Loucy (cell line): ENCODE results near the gene KDELR1.

Experiments
- H2AFZ ChIP-seq: fragments of 200-600 bp; sonication (generic); 2 replicates; pipeline ENCODE4 v1.6.0; 2016; ENCODE audit warnings: antibody characterized with exemption, mild to moderate bottlenecking, low read length, moderate library complexity
- H3F3A ChIP-seq: fragments of 200-600 bp; 2 replicates; pipeline ENCODE4 v1.6.0; 2016; ENCODE audit warnings: antibody characterized with exemption, low read depth, mild to moderate bottlenecking
- H3K27me3 ChIP-seq: fragments of 200-600 bp; sonication (generic); 2 replicates; pipeline ENCODE4 v1.6.1; 2014; ENCODE audit warnings: low read length, mild to moderate bottlenecking; ENCODE audit not compliant: insufficient read depth, poor library complexity, severe bottlenecking
- H3K36me3 ChIP-seq: fragments of 200-600 bp; sonication (generic); 2 replicates; pipeline ENCODE4 v1.6.1; 2016; ENCODE audit warnings: low read length; ENCODE audit not compliant: insufficient read depth
- H3K4me1 ChIP-seq: fragments of 200-600 bp; sonication (generic); 2 replicates; pipeline ENCODE4 v1.5.1; 2014; ENCODE audit warnings: low read length, mild to moderate bottlenecking; ENCODE audit not compliant: insufficient read depth, poor library complexity, severe bottlenecking
- H3K4me2 ChIP-seq: fragments of 200-600 bp; sonication (generic); 2 replicates; pipeline ENCODE4 v1.6.0; 2014; ENCODE audit warnings: antibody characterized with exemption, low read length, low read depth, mild to moderate bottlenecking; ENCODE audit not compliant: poor library complexity, severe bottlenecking
- H3K4me3 ChIP-seq: fragments of 200-600 bp; sonication (generic); 2 replicates; pipeline ENCODE4 v1.5.1; 2014; ENCODE audit warnings: low read length, mild to moderate bottlenecking, mixed read lengths; ENCODE audit not compliant: poor library complexity, severe bottlenecking
- H3K79me2 ChIP-seq: fragments of 200-600 bp; sonication (generic); 2 replicates; pipeline ENCODE4 v1.6.1; 2014; ENCODE audit warnings: low read length; ENCODE audit not compliant: insufficient read depth
- H3K9ac ChIP-seq: fragments of 200-600 bp; sonication (generic); 2 replicates; pipeline ENCODE4 v1.6.0; 2014; ENCODE audit warnings: mild to moderate bottlenecking, low read depth, low read length, moderate library complexity; ENCODE audit not compliant: poor library complexity, severe bottlenecking
- H3K9me2 ChIP-seq: fragments of 200-600 bp; sonication (generic); replicated peaks from 2 replicates; pipeline ENCODE4 v1.6.1; 2016; ENCODE audit warnings: low read depth, low read length, mixed read lengths
- H3K9me3 ChIP-seq: fragments of 200-600 bp; sonication (generic); 2 replicates; pipeline ENCODE4 v1.6.1; 2014; ENCODE audit warnings: mild to moderate bottlenecking, antibody characterized with exemption, low read length, low read depth; ENCODE audit not compliant: insufficient read depth
- H4K20me1 ChIP-seq: fragments of 200-600 bp; sonication (generic); 2 replicates; pipeline ENCODE4 v1.6.0; 2014; ENCODE audit warnings: antibody characterized with exemption, low read length, mild to moderate bottlenecking; ENCODE audit not compliant: insufficient read depth, poor library complexity, severe bottlenecking
- EZH2phosphoT487 ChIP-seq: fragments of 200-600 bp; IDR thresholded peaks from 2 replicates; pipeline ENCODE4 v1.6.1; 2018; ENCODE audit warnings: antibody characterized with exemption, mild to moderate bottlenecking, moderate library complexity, borderline replicate concordance
- TF ChIP-seq, protein P1 (sequence below): fragments of 200-600 bp; sonication (generic); conservative IDR thresholded peaks from 2 replicates; pipeline ENCODE4 v1.5.1; 2014; ENCODE audit warnings: mild to moderate bottlenecking, antibody characterized with exemption, low read length

The KDELR1 gene

GRCh38 chr19:48346191-48346590, 45.2 kb downstream of the KDELR1 start:
- Histone ChIP-seq H3K79me2 (no peaks in the 10 kb centered on the region), H3K27me3 (no peaks in the 10 kb centered on the region), H3K9ac (no peak overlapping the region), H3K4me3 (no peak overlapping the region), H3K9me2 (no peaks in the 10 kb centered on the region), H3K9me3 (no peaks in the 10 kb centered on the region), H3K4me2 (no peak overlapping the region), H3K36me3 (peaks cover 12% of the 10 kb centered on the region; the same call in 1 of the 2 replicates), H4K20me1 (no peaks in the 10 kb centered on the region), H3F3A (no peaks in the 10 kb centered on the region), H3K4me1 (no peaks in the 10 kb centered on the region), H2AFZ (no peak overlapping the region)
- TF ChIP-seq, protein P1, sequence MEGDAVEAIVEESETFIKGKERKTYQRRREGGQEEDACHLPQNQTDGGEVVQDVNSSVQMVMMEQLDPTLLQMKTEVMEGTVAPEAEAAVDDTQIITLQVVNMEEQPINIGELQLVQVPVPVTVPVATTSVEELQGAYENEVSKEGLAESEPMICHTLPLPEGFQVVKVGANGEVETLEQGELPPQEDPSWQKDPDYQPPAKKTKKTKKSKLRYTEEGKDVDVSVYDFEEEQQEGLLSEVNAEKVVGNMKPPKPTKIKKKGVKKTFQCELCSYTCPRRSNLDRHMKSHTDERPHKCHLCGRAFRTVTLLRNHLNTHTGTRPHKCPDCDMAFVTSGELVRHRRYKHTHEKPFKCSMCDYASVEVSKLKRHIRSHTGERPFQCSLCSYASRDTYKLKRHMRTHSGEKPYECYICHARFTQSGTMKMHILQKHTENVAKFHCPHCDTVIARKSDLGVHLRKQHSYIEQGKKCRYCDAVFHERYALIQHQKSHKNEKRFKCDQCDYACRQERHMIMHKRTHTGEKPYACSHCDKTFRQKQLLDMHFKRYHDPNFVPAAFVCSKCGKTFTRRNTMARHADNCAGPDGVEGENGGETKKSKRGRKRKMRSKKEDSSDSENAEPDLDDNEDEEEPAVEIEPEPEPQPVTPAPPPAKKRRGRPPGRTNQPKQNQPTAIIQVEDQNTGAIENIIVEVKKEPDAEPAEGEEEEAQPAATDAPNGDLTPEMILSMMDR, result no peak
- TF ChIP-seq EZH2phosphoT487, result no peak

- H3K9me2 ChIP-seq, result no peaks in the 10 kb centered on the region
- H2AFZ ChIP-seq, result no peak overlapping the region
Observed at GRCh38 chr19:48344892-48345291, 46.5 kb downstream of the KDELR1 start.

GRCh38 chr19:48342841-48343540, 48.4 kb downstream of the KDELR1 start:
- H3K27me3 ChIP-seq, result no peaks in the 10 kb centered on the region
- no peak overlapping the region for H2AFZ ChIP-seq
- no peaks in the 10 kb centered on the region for H4K20me1 ChIP-seq
- no peaks in the 10 kb centered on the region for H3K9me2 ChIP-seq
- TF ChIP-seq, protein P1, result no peak
- no peak for TF ChIP-seq EZH2phosphoT487
- no peaks in the 10 kb centered on the region for H3K4me1 ChIP-seq
- no peak overlapping the region for H3K4me3 ChIP-seq
- no peaks in the 10 kb centered on the region for H3K9me3 ChIP-seq
- no peak overlapping the region for H3K4me2 ChIP-seq
- H3K36me3 ChIP-seq, result peaks cover 12% of the 10 kb centered on the region; the same call in 1 of the 2 replicates
- no peak overlapping the region for H3K9ac ChIP-seq
- no peaks in the 10 kb centered on the region for H3K79me2 ChIP-seq
- no peaks in the 10 kb centered on the region for H3F3A ChIP-seq

More at GRCh38 chr19:48344892-48345291, 46.5 kb downstream of the KDELR1 start:
- Histone ChIP-seq H3K4me3 (no peak overlapping the region), H3K27me3 (no peaks in the 10 kb centered on the region), H3F3A (no peaks in the 10 kb centered on the region), H3K79me2 (no peaks in the 10 kb centered on the region), H3K4me1 (no peaks in the 10 kb centered on the region), H3K4me2 (no peak overlapping the region), H3K36me3 (peaks cover 12% of the 10 kb centered on the region; the same call in 1 of the 2 replicates), H3K9ac (no peak overlapping the region), H4K20me1 (no peaks in the 10 kb centered on the region), H3K9me3 (no peaks in the 10 kb centered on the region)
- TF ChIP-seq, protein P1, result no peak
- no peak for TF ChIP-seq EZH2phosphoT487
